Osteoblast (primary cell): ENCODE measurements around the gene PLEKHO2. TPM values are rescaled to one million over a fixed set of nuclear protein-coding genes. Genes with fewer than 3 reads are reported as not detected.
"Not testable (repeated sequence)": the region's sequence is repeated elsewhere in the genome, so short reads cannot be mapped to it uniquely, and the experiment has no call there.

Experiments used
- DNase-seq: peaks from one replicate; pipeline ENCODE4 v3.0.0; 2011; ENCODE audit warnings: low spot score, mixed read lengths; ENCODE audit not compliant: insufficient read length; ENCODE audit errors: missing footprints
- H2AFZ ChIP-seq: 2 replicates; pipeline ENCODE4 v1.6.0; 2011; ENCODE audit warnings: mild to moderate bottlenecking, low read length
- H3K27ac ChIP-seq: 2 replicates; pipeline ENCODE4 v1.5.1; 2011; ENCODE audit warnings: mild to moderate bottlenecking, low read depth, low read length, moderate library complexity
- H3K27me3 ChIP-seq: 2 replicates; pipeline ENCODE4 v1.6.0; 2012; ENCODE audit warnings: mild to moderate bottlenecking, control low read depth, inconsistent platforms, low read length, moderate library complexity; ENCODE audit not compliant: insufficient read depth
- H3K36me3 ChIP-seq: 2 replicates; pipeline ENCODE4 v1.5.1; 2011; ENCODE audit warnings: mild to moderate bottlenecking, low read length, control low read depth, moderate library complexity; ENCODE audit not compliant: insufficient read depth
- H3K4me1 ChIP-seq: 2 replicates; pipeline ENCODE4 v1.5.1; 2011; ENCODE audit warnings: mild to moderate bottlenecking, low read length, control low read depth, moderate library complexity; ENCODE audit not compliant: insufficient read depth
- H3K4me2 ChIP-seq: 2 replicates; pipeline ENCODE4 v1.6.0; 2011; ENCODE audit warnings: mild to moderate bottlenecking, low read length; ENCODE audit not compliant: insufficient read depth
- H3K4me3 ChIP-seq: fragments of 200-600 bp; sonication (generic); 3 replicates; pipeline ENCODE4 v1.5.1; 2012; ENCODE audit warnings: mild to moderate bottlenecking, low read length, inconsistent platforms; ENCODE audit not compliant: insufficient read depth
- H3K79me2 ChIP-seq: 2 replicates; pipeline ENCODE4 v1.6.0; 2012; ENCODE audit warnings: mild to moderate bottlenecking, low read length, control low read depth, inconsistent platforms; ENCODE audit not compliant: insufficient read depth
- H3K9me3 ChIP-seq: 2 replicates; pipeline ENCODE4 v1.5.1; 2011; ENCODE audit warnings: low read depth, low read length, control low read depth
- H4K20me1 ChIP-seq: 2 replicates; pipeline ENCODE4 v1.6.0; 2012; ENCODE audit warnings: mild to moderate bottlenecking, low read length, control low read depth; ENCODE audit not compliant: insufficient read depth
- CTCF ChIP-seq: IDR thresholded peaks from 2 replicates; pipeline ENCODE4 v1.5.1; 2011; ENCODE audit warnings: mild to moderate bottlenecking, low read depth, low read length, moderate library complexity; ENCODE audit errors: extremely low read depth
- total RNA-seq: library from RNA; depleted of rRNA; stranded (reverse); fragments of >200 nt; gene quantifications from 2 replicates; pipeline ENCODE4 v1.2.3, GENCODE V29; 2012

PLEKHO2 gene
- 38.3 and 41.6 TPM in 2 replicates for total RNA-seq

GRCh38 chr15:64841344-64842095 is at the start of gene PLEKHO2:
TSS of gene PLEKHO2 (plus strand) at chr15:64841915. CDS start at chr15:64842017, 102 bp downstream.
- Histone ChIP-seq H4K20me1 (peaks cover 27% of the 10 kb centered on the region), H3K27ac (peak within 1 kb of the TSS; percentile 78), H3K9me3 (no peaks in the 10 kb centered on the region), H3K27me3 (no peaks in the 10 kb centered on the region), H3K4me2 (peak within 1 kb of the TSS; percentile 98), H2AFZ (peak within 1 kb of the TSS; percentile 81), H3K36me3 (no peaks in the 10 kb centered on the region), H3K4me3 (peak within 1 kb of the TSS; percentile 97), H3K4me1 (peaks cover 39% of the 10 kb centered on the region), H3K79me2 (peaks cover 48% of the 10 kb centered on the region)
- no peak for TF ChIP-seq CTCF
- DNase-seq, result peak; percentile 99

- H3K36me3 ChIP-seq, result no peaks in the 10 kb centered on the region
- DNase-seq, result peak; percentile 26
- no peak overlapping the region for H3K27ac ChIP-seq
- no peak overlapping the region for H3K4me2 ChIP-seq
- H3K79me2 ChIP-seq, result no peaks in the 10 kb centered on the region
- H4K20me1 ChIP-seq, result no peaks in the 10 kb centered on the region
- H3K4me1 ChIP-seq, result no peaks in the 10 kb centered on the region
- no peaks in the 10 kb centered on the region for H3K9me3 ChIP-seq
- H3K27me3 ChIP-seq, result no peaks in the 10 kb centered on the region
- no peak for TF ChIP-seq CTCF
- H3K4me3 ChIP-seq, result no peak overlapping the region
- H2AFZ ChIP-seq, result no peak overlapping the region
Measured at GRCh38 chr15:64792282-64792681, 49.4 kb upstream of the PLEKHO2 start.

GRCh38 chr15:64795299-64795698 is 46.4 kb upstream of the PLEKHO2 start:
- DNase-seq, H3K27ac ChIP-seq, H4K20me1 ChIP-seq, H3K4me2 ChIP-seq, H2AFZ ChIP-seq, H3K79me2 ChIP-seq, H3K36me3 ChIP-seq, H3K9me3 ChIP-seq, H3K27me3 ChIP-seq, H3K4me1 ChIP-seq, H3K4me3 ChIP-seq: not testable (repeated sequence)

GRCh38 chr15:64795921-64796320 is 45.8 kb upstream of the PLEKHO2 start:
- H3K27me3 ChIP-seq, H3K4me2 ChIP-seq, H4K20me1 ChIP-seq, H3K36me3 ChIP-seq, DNase-seq, H3K79me2 ChIP-seq, H3K9me3 ChIP-seq, H3K4me3 ChIP-seq, H3K27ac ChIP-seq, H2AFZ ChIP-seq, H3K4me1 ChIP-seq: not testable (repeated sequence)

GRCh38 chr15:64798905-64799304 is 42.8 kb upstream of the PLEKHO2 start:
- H3K4me2 ChIP-seq, DNase-seq, H3K36me3 ChIP-seq, H4K20me1 ChIP-seq, H3K4me1 ChIP-seq, H3K27me3 ChIP-seq, H3K4me3 ChIP-seq, H2AFZ ChIP-seq, H3K9me3 ChIP-seq, H3K79me2 ChIP-seq, H3K27ac ChIP-seq: not testable (repeated sequence)
